GM13977 (cell line): ENCODE results near the gene MMADHC.

ENCODE experiments used
- DNase-seq: peaks from one replicate; pipeline ENCODE4 v3.0.0; 2012; ENCODE audit warnings: low spot score
- CTCF ChIP-seq: IDR thresholded peaks from 2 replicates; pipeline ENCODE4 v1.5.1; 2012; ENCODE audit warnings: mild to moderate bottlenecking, control low read depth; ENCODE audit not compliant: insufficient read depth; ENCODE audit errors: extremely low read depth, missing control alignments
- in situ Hi-C: fragments of 300-500 bp; cut with MboI; formaldehyde crosslinking; loops from one replicate; pipeline ENCODE4 v1.12.0; 2022; ENCODE audit warnings: low sequenced_read_pairs, low pct_unique_long_range_greater_than_20kb, mixed read lengths, inconsistent platforms; ENCODE audit not compliant: unreplicated experiment

MMADHC gene

DNA sequence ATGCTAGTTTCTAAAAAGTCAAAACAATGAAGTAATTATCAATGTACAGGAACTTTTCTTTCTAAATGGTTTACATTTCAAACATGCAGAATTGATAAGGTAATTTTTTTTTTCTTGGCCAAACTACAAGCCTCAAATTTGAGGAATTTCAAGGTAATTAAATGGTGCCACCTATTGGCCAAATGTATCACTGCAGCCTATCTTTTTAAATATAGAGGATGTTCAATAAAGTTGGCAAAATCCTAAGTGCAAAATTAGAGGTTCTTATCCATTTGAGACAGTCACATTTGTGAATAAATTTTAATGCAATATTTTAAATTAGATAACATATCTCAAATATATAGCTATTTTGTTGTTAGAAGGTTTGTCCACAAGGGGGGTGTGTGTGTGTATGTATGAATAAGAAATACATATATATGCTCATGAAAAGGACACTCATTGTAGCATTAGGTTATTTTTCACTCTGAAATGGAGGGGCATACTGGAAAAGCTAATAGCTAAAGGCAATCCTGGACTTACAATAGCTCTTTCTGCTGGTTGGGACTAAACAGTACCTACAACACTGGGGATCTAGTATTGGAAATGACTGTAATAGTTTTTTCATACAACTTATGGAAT, 26.2 kb downstream of the MMADHC start:
- peak; percentile 32 for DNase-seq
- peak; percentile 73 for TF ChIP-seq CTCF
- in situ Hi-C loops = loop anchor here (10.0 kb wide), 1 partner anchor 537 kb away; no protein-coding TSS in a partner anchor

- in situ Hi-C loops = loop anchor here (10.0 kb wide), 1 partner anchor 535 kb away; no protein-coding TSS in a partner anchor
- no peak for TF ChIP-seq CTCF
- DNase-seq = no peak
These were observed 28.1 kb downstream of the MMADHC start for GRCh38 chr2:149559341-149560068.

- no peak for DNase-seq
- no peak for TF ChIP-seq CTCF
- in situ Hi-C loops = no loop called here
These were observed 31.1 kb downstream of the MMADHC start for GRCh38 chr2:149556452-149556851.

GRCh38 chr2:149552830-149553229, 34.7 kb downstream of the MMADHC start:
- no peak for DNase-seq
- TF ChIP-seq CTCF = no peak
- in situ Hi-C loops = no loop called here

- TF ChIP-seq CTCF = no peak
- DNase-seq = no peak
- in situ Hi-C loops = no loop called here
These were observed 35.3 kb downstream of the MMADHC start for GRCh38 chr2:149552226-149552625.

- in situ Hi-C loops = no loop called here
- no peak for TF ChIP-seq CTCF
- no peak for DNase-seq
These were observed 42.9 kb downstream of the MMADHC start for GRCh38 chr2:149544692-149545091.
